Kasumi-1 (cell line): ENCODE data around the gene TECPR2.
A peak's percentile ranks its signal among the peaks of the same experiment; 100 is the strongest.

Source experiments
- DNase-seq, 2 experiments: peaks; one replicate each; lab custom pipeline; 2025; lab: John Stamatoyannopoulos, UW

The TECPR2 gene

DNA sequence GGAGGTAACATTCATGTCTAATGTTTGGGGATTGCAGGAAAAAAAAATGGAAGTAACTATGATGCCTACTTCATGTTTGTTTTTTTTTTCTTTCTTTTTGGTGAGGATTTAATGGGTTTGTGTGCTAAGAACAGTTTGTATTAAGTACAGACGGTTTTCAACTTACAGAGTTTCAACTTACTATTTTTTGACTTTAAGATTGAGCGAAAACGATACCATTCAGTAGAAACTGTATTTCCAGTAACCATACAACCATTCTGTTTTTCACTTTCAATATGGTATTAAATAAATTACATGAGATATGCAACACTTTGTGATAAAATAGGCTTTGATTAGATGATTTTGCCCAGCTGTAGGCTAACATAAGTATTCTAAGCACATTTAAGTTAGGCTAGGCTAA lies 10.4 kb downstream of the TECPR2 start:
- no peak for DNase-seq

GRCh38 chr14:102374264-102374663 lies 11.5 kb downstream of the TECPR2 start:
- DNase-seq: no peak

GRCh38 chr14:102375119-102375518 lies 12.4 kb downstream of the TECPR2 start:
- no peak for DNase-seq

DNA sequence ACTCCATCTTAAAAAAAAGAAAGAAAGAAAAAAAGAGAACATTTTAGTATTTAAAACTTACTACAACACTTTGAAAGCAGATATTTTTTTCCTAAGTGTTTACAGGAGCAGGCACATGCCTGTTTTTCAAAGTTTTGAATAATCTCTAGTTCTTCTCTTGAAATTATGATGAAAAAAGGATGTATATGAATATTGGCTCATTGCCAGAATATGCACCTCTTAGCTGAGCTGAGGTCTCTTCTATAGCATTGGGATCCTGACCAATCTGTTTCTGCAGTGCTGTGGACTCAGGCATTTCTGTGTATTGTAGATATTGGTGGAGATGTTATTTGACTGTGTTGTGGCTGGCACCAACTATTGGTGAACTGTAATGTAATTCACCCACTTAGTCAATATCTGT lies 15.0 kb downstream of the TECPR2 start:
- DNase-seq: no peak

GRCh38 chr14:102378830-102379229 lies 16.1 kb downstream of the TECPR2 start:
- DNase-seq: no peak

- DNase-seq: no peak
Observed at GRCh38 chr14:102387086-102387485, 24.3 kb downstream of the TECPR2 start.

DNA sequence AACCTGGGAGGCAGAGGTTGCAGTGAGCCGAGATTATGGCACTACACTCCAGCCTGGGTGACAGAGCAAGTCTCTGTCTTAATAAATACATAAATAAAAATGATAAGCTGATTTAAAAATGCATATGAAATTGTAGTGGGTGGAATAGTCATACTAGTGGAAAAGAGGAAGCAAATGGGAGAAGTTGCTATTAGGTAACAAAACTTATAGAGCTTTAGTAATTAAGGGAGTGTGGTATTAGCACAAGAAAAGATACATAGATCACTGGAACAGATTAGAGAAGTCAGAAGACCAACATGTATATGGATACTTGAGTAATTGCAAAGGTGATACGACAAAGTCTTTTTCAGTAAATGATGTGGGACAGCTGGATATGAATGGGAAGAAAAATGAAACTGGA lies 26.5 kb downstream of the TECPR2 start:
- peak; percentile 62 to 68 for DNase-seq

GRCh38 chr14:102390064-102390855 lies 27.5 kb downstream of the TECPR2 start:
- DNase-seq: peak in 1 of 2 experiments; percentile 16

DNA sequence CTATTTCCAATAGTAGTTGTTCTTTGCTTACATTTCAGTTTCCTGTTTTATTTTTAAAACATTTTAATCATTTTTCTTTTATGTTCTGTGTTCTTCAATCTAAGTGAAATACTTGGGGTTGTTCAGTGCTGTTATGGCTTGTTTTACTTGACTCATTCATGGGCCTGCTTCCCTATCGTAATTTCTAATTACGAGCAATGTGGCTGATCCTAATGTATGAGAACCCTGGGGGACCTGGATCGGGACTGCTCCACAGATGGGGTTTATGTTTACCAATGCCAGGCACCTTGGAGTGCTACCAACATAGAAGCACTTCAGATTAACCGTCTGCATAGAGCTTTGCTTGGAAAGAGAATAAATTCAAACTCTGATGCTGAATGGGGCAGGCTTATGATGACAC lies 29.8 kb downstream of the TECPR2 start:
- no peak for DNase-seq

DNA sequence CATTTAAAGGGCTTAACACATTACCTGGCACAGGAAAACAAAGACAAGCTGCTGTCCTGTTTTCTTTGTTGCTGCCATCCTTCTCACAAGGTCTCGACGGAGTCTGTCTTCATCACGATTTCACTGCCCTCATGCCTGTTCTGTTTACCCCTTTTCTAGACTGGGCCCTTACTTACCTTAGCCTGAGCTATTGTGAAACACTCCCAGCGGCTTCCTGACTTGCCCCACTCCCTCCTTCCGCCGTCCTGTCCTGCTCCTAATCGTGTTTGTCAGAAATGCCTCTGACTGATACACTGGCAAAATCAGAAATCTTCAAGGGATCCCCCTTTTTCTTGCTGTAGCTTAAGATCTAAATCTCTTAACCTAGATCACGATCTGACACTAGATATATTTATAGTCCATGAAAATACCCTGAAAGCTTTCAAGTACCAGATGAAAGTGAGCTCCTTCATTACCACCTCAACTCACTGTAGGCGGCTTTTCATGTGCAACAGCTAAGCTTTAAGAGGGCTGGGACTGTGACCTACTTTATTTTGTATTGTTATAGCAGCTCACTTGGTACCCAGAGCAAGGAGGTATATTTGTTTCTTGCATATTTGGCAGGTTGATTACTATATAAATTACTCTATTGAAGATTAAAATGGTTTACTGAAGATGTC lies 32.1 kb downstream of the TECPR2 start:
- no peak for DNase-seq

DNA sequence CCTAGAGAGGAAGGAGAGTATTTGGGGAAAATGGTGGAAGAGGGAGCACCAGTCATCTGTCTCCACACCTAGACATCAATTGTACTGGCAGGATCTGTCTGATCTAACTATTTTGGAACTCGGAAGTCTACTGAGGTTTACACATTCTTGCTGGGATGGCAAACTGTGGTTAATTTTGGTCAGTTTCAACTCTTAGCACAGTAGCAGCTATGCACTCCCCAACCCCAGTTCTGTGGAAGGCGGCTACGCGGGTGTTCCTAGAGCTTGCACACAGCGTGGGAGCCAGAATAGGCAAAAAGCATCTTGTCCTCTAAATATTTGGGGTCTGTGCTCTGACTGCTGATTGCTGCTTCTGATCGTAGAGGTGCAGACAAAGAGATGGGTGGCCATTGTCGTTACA lies 33.8 kb downstream of the TECPR2 start:
- no peak for DNase-seq

- DNase-seq: no peak
Observed at GRCh38 chr14:102403028-102403427, 40.3 kb downstream of the TECPR2 start.

- no peak for DNase-seq
Observed at GRCh38 chr14:102407258-102407657, 44.5 kb downstream of the TECPR2 start.

DNA sequence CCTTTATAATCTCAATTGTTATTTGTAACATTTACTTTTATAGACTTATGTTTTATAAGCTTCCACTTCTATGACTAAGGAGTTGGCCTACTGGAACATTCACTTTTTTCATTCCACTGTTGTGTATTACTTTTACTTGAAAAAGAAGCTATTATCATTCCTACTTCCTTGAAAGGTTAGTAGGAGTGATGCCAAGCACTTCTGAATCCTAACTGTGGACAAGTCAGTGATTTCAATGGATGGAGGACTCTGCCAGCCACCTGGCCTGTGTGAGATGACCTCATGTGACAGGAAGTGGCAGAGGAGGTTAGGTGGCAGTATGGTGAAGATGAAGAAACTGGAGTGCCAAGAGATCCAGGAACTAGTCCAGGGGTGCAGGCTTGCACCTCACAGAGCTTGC lies 46.0 kb downstream of the TECPR2 start:
- DNase-seq: no peak

GRCh38 chr14:102415671-102416070 lies 52.9 kb downstream of the TECPR2 start:
- DNase-seq: no peak

DNA sequence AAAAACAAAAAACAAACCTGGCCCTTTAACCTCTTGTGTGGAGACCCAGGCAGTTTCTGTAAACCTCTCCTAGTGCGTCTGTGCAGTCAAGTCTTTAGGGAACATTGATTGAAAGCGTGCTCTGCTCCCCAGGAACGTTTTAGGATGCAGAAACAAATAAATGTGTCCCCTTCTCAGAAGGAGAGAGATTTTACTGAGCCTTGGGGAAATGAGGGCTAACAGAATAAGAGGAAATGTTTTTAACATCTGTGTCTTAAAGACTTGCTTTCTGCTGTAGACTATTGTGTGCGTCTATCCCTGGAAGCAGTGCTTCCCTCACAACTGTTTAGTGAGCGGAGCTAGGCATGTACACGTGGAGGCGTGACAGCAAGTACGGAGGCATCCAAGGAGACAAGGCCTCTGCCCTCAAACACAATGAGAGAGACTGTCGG lies 54.3 kb downstream of the TECPR2 start:
- no peak for DNase-seq

DNA sequence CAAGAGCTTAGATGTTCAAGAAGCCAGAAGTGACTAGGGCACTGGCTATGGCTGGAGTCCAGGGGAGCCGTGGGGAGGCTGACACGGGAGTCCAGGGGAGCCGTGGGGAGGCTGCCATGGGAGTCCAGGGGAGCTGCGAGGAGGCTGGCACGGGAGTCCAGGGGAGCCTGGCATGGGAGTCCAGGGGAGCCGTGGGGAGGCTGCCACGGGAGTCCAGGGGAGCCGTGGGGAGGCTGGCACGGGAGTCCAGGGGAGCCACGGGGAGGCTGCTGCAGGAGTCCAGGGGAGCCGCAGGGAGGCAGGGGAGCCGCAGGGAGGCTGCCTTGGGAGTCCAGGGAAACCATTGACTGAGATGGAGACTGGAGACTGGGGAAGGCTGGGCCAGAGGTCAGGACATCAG lies 54.9 kb downstream of the TECPR2 start:
- DNase-seq: no peak

GRCh38 chr14:102418169-102418852 lies 55.6 kb downstream of the TECPR2 start:
- no peak for DNase-seq

GRCh38 chr14:102418853-102419240 lies 56.1 kb downstream of the TECPR2 start:
- no peak for DNase-seq

DNA sequence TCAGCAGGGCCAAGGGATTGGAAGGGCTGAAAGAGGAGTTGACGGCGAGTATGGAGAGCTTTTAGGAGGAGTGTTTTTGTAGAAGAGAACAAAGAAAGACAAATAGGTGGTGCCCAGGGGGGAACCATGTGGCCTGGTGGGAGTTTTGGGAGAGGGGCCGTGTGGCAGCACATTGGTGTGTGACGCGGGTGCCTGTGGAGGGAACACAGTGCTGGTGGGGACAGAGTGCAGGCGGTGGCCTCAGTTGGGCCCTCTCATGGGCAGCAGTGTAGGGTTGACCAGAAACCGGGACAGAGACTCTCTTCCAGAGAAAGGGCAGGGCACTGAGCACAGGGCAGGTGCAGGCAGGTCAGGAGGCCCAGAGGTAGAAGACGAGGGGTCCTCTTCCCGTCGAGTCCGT lies 56.5 kb downstream of the TECPR2 start:
- DNase-seq: no peak

- DNase-seq: no peak
Observed at GRCh38 chr14:102419716-102420115, 57.0 kb downstream of the TECPR2 start.

GRCh38 chr14:102421411-102422057 lies 58.8 kb downstream of the TECPR2 start:
- DNase-seq: no peak

DNA sequence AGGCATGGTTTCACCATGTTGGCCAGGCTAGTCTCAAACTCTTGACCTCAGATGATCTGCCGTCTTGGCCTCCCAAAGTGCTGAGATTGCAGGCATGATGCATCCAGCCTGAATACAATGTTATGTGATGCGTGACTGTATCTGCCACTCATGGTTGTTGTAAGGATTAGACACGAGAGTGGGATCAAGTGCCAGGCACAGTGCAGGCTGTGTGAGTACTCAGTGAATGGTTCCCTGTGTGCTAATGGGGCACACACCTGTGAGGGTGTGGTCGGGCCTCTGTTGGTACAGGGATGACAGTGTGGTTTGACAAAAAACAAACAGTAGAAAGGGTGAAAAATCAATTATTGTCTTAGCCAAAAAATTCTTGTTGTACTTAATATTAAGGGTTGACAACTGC lies 61.8 kb downstream of the TECPR2 start:
- DNase-seq: no peak
